Heart right ventricle (tissue), 16 donors: ENCODE data around the gene MRPS12. TPM values are rescaled to one million over a fixed set of nuclear protein-coding genes. Genes with fewer than 3 reads are reported as not detected.

Experiments
- ATAC-seq, 8 donors: fragments of 200-7000 bp; cut with Tn5 transposase; one replicate each; pipeline ENCODE4 v1.9.1; 2020; ENCODE audit warnings: mild to moderate bottlenecking in 8 of 8, moderate library complexity in 8 of 8, moderate number of reproducible peaks in 1 of 8
- DNase-seq, 2 donors: peaks; one replicate each; pipeline ENCODE4 v3.0.0-alpha.2; 2020
- H3K27ac ChIP-seq, 10 donors: fragments of 200-600 bp; sonication (generic) in 2 of 10; one replicate each; pipeline versions ENCODE4 v1.5.0 to v1.8.0; 2020 to 2022; ENCODE audit warnings: mild to moderate bottlenecking in 3 of 10
- H3K27me3 ChIP-seq, 7 donors: fragments of 200-600 bp; one replicate each; pipeline ENCODE4 v1.8.0; 2021 to 2022; ENCODE audit warnings: mild to moderate bottlenecking in 2 of 7
- H3K36me3 ChIP-seq, 9 donors: fragments of 200-600 bp; sonication (generic) in 1 of 9; one replicate each; pipeline versions ENCODE4 v1.5.0 to v1.8.0; 2020 to 2022; ENCODE audit warnings: mild to moderate bottlenecking in 2 of 9
- H3K4me1 ChIP-seq, 9 donors: fragments of 200-600 bp; sonication (generic) in 1 of 9; one replicate each; pipeline versions ENCODE4 v1.5.0 to v1.8.0; 2020 to 2022; ENCODE audit warnings: mild to moderate bottlenecking in 4 of 9
- H3K4me3 ChIP-seq, 10 donors: fragments of 200-600 bp; sonication (generic) in 2 of 10; one replicate each; pipeline versions ENCODE4 v1.5.0 to v1.8.0; 2020 to 2022; ENCODE audit warnings: mild to moderate bottlenecking in 7 of 10, moderate library complexity in 2 of 10
- H3K9me3 ChIP-seq, 11 donors: fragments of 200-600 bp in 10 of 11; sonication (generic) in 2 of 11; one replicate each; pipeline versions ENCODE4 v1.5.0 to v1.8.0; 2013 to 2022; ENCODE audit warnings: mild to moderate bottlenecking in 2 of 11, control low read depth in 1 of 11, moderate library complexity in 1 of 11
- CTCF ChIP-seq, 9 donors: fragments of 200-600 bp; sonication (generic) in 2 of 9; IDR thresholded peaks; one replicate each; pipeline versions ENCODE4 v1.5.0 to v1.8.0; 2021 to 2022; ENCODE audit warnings: antibody characterized with exemption in 9 of 9, mild to moderate bottlenecking in 5 of 9, moderate library complexity in 1 of 9
- WGBS, 2 donors: extraction: QIAGEN DNeasy Blood & Tissue Kit; methylation state at CpG; one replicate each; pipeline ENCODE4 v1.1.7; 2013; ENCODE audit warnings: inconsistent platforms in 1 of 2; 5-methylcytosine and 5-hydroxymethylcytosine counted together
- intact Hi-C, 10 donors: fragments of 100-400 bp; cut with DNase I; formaldehyde crosslinking; loops; one replicate each; pipeline versions ENCODE4 v1.11.1 to v1.14.2; 2022
- polyA plus RNA-seq, 2 donors: library from polyadenylated mRNA; stranded (reverse); fragments of 200-250 nt; gene quantifications; one replicate each; pipeline ENCODE4 v1.2.3, GENCODE V29; 2013
- total RNA-seq, 10 donors: library from RNA; stranded (reverse); fragmentation: NEBNext Ultra II Directional in 3 of 10; extraction: Animal tissue kit (Norgen Biotek cat#: 25700) in 3 of 10; gene quantifications; one replicate each; pipeline versions ENCODE4 v1.2.1 to v1.2.4, GENCODE V29; 2021 to 2023
- donor health status: Arrhythmogenic right ventricular cardiomyopathy.
- donor health status: ischemic (EF 13 %, LVEDD 7.1; RV severe dilation, severe dysfunction).
- donor health status: healthy with polysubstance abuse.
- donor health status: DM: no; HTN: yes; CAD: no.
- donor health status: DM: no; HTN: no; CAD: no.
- donor health status: ischemic (EF 25% LVEDD 6.9; RV normal size, moderate dysfunction).
- donor health status: ischemic (EF 25% LVEDD 5.7; RV mildly dilated, moderate dysfunction).
- donor health status: healthy.
- donor health status: DM: yes; HTN: yes; CAD: no.
- donor health status: Ischemic cardiomyopathy.
- donor health status: ischemic (EF 35%, LVEDD 5.7; RV mildly dilated, moderate dysfunction).
- donor health status: nonischemic (EF 11% LVEDD 7.7; RV severe dilation, severe dysfunction).
- donor health status: DM: yes; HTN: yes; CAD: no.
- donor health status: PGD.
- donor health status: ischemic (EF 29% LVEDD 5.4; RV normal size, mild dysfunction).
- donor health status: nonischemic (EF 23%, LVEDD 6.1; RV moderate dilation, normal function).

Gene MRPS12
- total and polyA plus RNA-seq, 12 donors, result 39.7 to 122 (median 54.1) TPM

GRCh38 chr19:38952395-38953165 is 21.8 kb downstream of the MRPS12 start:
- no peak overlapping the region for H3K4me3 ChIP-seq
- no peak overlapping the region for H3K27ac ChIP-seq
- peak in 1 of 8 donors; percentile 13 for ATAC-seq
- peaks cover 0 to 22% (median 4%) of the 10 kb centered on the region in 7 donors for H3K27me3 ChIP-seq
- DNase-seq, result no peak
- H3K4me1 ChIP-seq, result peaks cover 0 to 12% (median 8%) of the 10 kb centered on the region in 9 donors
- no peaks in the 10 kb centered on the region for H3K9me3 ChIP-seq
- peak in 7 of 9 donors; percentile 23 to 45 (median 38) for TF ChIP-seq CTCF (IDR thresholded peaks at IDR 0.05)
- WGBS, 2 donors, result 63 to 71% methylated on average over 13 of the region's 13 CpGs
- intact Hi-C loops, result loop anchor here in 7 of 10 donors (5.0 to 10.0 kb wide), 4 partner anchors 372 to 438 kb away; partner anchors contain the start of gene LRFN1 (in 1 of the 7)
- H3K36me3 ChIP-seq, result no peaks in the 10 kb centered on the region

- 63 to 73% methylated on average over 4 of the region's 4 CpGs for WGBS, 2 donors
- intact Hi-C loops, result loop anchor here in 7 of 10 donors (5.0 to 10.0 kb wide), 4 partner anchors 371 to 439 kb away; partner anchors contain the start of gene LRFN1 (in 1 of the 7)
- TF ChIP-seq CTCF (IDR thresholded peaks at IDR 0.05), result no peak
- Histone ChIP-seq H3K4me1 (peaks cover 0 to 12% (median 8%) of the 10 kb centered on the region in 9 donors), H3K27me3 (peaks cover 0 to 22% (median 4%) of the 10 kb centered on the region in 7 donors), H3K9me3 (no peaks in the 10 kb centered on the region), H3K36me3 (no peaks in the 10 kb centered on the region), H3K27ac (no peak overlapping the region), H3K4me3 (no peak overlapping the region)
- no peak for ATAC-seq
- DNase-seq, result no peak
Measured at GRCh38 chr19:38953677-38954076, 22.9 kb downstream of the MRPS12 start.

GRCh38 chr19:38956264-38956663 is 25.5 kb downstream of the MRPS12 start:
- Histone ChIP-seq H3K27ac (no peak overlapping the region), H3K4me3 (no peak overlapping the region), H3K36me3 (no peaks in the 10 kb centered on the region), H3K9me3 (no peaks in the 10 kb centered on the region), H3K4me1 (no peaks in the 10 kb centered on the region), H3K27me3 (peaks cover 0 to 4% (median 0%) of the 10 kb centered on the region in 7 donors)
- ATAC-seq (no peak), DNase-seq (no peak)
- WGBS, 2 donors, result 92 to 96% methylated on average over 2 of the region's 2 CpGs
- intact Hi-C loops, result loop anchor here in 6 of 10 donors (10.0 kb wide), 3 partner anchors 369 to 441 kb away; partner anchors contain the start of gene LRFN1 (in 1 of the 6)
- TF ChIP-seq CTCF (IDR thresholded peaks at IDR 0.05), result no peak

- no peak for ATAC-seq
- Histone ChIP-seq H3K4me1 (peaks cover 0 to 11% (median 3%) of the 10 kb centered on the region in 9 donors), H3K27me3 (no peaks in the 10 kb centered on the region), H3K4me3 (no peak overlapping the region), H3K27ac (no peak overlapping the region), H3K9me3 (no peaks in the 10 kb centered on the region), H3K36me3 (no peaks in the 10 kb centered on the region)
- intact Hi-C loops, result loop anchor here in 6 of 10 donors (10.0 kb wide), 3 partner anchors 366 to 444 kb away; partner anchors contain the start of gene LRFN1 (in 1 of the 6)
- TF ChIP-seq CTCF (IDR thresholded peaks at IDR 0.05), result no peak
- 88 to 92% methylated on average over 2 of the region's 2 CpGs for WGBS, 2 donors
- DNase-seq, result no peak
Measured at GRCh38 chr19:38958301-38958700, 27.6 kb downstream of the MRPS12 start.
